ENCODE measurements around the gene MAML1.

MAML1 gene

GRCh38 chr5:179768326-179769085 lies 35.9 kb downstream of the MAML1 start:
- H3K4me3 ChIP-seq (ENCODE audit: low read length), result no peak overlapping the region
- TF ChIP-seq ZNF274 (IDR thresholded peaks at IDR 0.05; ENCODE audit: low read depth, low read length), result no peak

- no peak for TF ChIP-seq ZNF274 (IDR thresholded peaks at IDR 0.05; ENCODE audit: low read depth, low read length)
Observed at GRCh38 chr5:179769271-179769670, 36.6 kb downstream of the MAML1 start.

GRCh38 chr5:179769796-179770195 lies 37.2 kb downstream of the MAML1 start:
- no peak overlapping the region for H3K4me3 ChIP-seq (ENCODE audit: low read length)
- no peak for TF ChIP-seq ZNF274 (IDR thresholded peaks at IDR 0.05; ENCODE audit: low read depth, low read length)

More at GRCh38 chr5:179769271-179769670, 36.6 kb downstream of the MAML1 start:
- H3K4me3 ChIP-seq (ENCODE audit: low read length), result no peak overlapping the region

- no peak for TF ChIP-seq ZNF274 (IDR thresholded peaks at IDR 0.05; ENCODE audit: low read depth, low read length)
- H3K4me3 ChIP-seq (ENCODE audit: low read length), result no peak overlapping the region
Observed at GRCh38 chr5:179771311-179771895, 38.8 kb downstream of the MAML1 start.

- H3K4me3 ChIP-seq (ENCODE audit: low read length), result no peak overlapping the region
- TF ChIP-seq ZNF274 (IDR thresholded peaks at IDR 0.05; ENCODE audit: low read depth, low read length), result no peak
Observed at GRCh38 chr5:179772351-179772750, 39.7 kb downstream of the MAML1 start.

- H3K4me3 ChIP-seq (ENCODE audit: low read length), result no peak overlapping the region
- no peak for TF ChIP-seq ZNF274 (IDR thresholded peaks at IDR 0.05; ENCODE audit: low read depth, low read length)
Observed at GRCh38 chr5:179773686-179774040, 41.0 kb downstream of the MAML1 start.

GRCh38 chr5:179774442-179774841 lies 41.8 kb downstream of the MAML1 start:
- H3K4me3 ChIP-seq (ENCODE audit: low read length), result no peak overlapping the region
- no peak for TF ChIP-seq ZNF274 (IDR thresholded peaks at IDR 0.05; ENCODE audit: low read depth, low read length)

GRCh38 chr5:179776411-179776938 lies 43.9 kb downstream of the MAML1 start:
- no peak overlapping the region for H3K4me3 ChIP-seq (ENCODE audit: low read length)
- TF ChIP-seq ZNF274 (IDR thresholded peaks at IDR 0.05; ENCODE audit: low read depth, low read length), result no peak

- no peak overlapping the region for H3K4me3 ChIP-seq (ENCODE audit: low read length)
- no peak for TF ChIP-seq ZNF274 (IDR thresholded peaks at IDR 0.05; ENCODE audit: low read depth, low read length)
Observed at GRCh38 chr5:179777456-179777855, 44.8 kb downstream of the MAML1 start.

GRCh38 chr5:179777909-179778308 lies 45.3 kb downstream of the MAML1 start:
- no peak for TF ChIP-seq ZNF274 (IDR thresholded peaks at IDR 0.05; ENCODE audit: low read depth, low read length)
- no peak overlapping the region for H3K4me3 ChIP-seq (ENCODE audit: low read length)

GRCh38 chr5:179778591-179778990 lies 46.0 kb downstream of the MAML1 start:
- H3K4me3 ChIP-seq (ENCODE audit: low read length), result no peak overlapping the region
- TF ChIP-seq ZNF274 (IDR thresholded peaks at IDR 0.05; ENCODE audit: low read depth, low read length), result no peak

- no peak for TF ChIP-seq ZNF274 (IDR thresholded peaks at IDR 0.05; ENCODE audit: low read depth, low read length)
- H3K4me3 ChIP-seq (ENCODE audit: low read length), result no peak overlapping the region
Observed at GRCh38 chr5:179779826-179780225, 47.2 kb downstream of the MAML1 start.

GRCh38 chr5:179780362-179780761 lies 47.7 kb downstream of the MAML1 start:
- no peak for TF ChIP-seq ZNF274 (IDR thresholded peaks at IDR 0.05; ENCODE audit: low read depth, low read length)
- H3K4me3 ChIP-seq (ENCODE audit: low read length), result no peak overlapping the region

GRCh38 chr5:179781846-179782245 lies 49.2 kb downstream of the MAML1 start:
- no peak for TF ChIP-seq ZNF274 (IDR thresholded peaks at IDR 0.05; ENCODE audit: low read depth, low read length)
- no peak overlapping the region for H3K4me3 ChIP-seq (ENCODE audit: low read length)

- no peak for TF ChIP-seq ZNF274 (IDR thresholded peaks at IDR 0.05; ENCODE audit: low read depth, low read length)
Observed at GRCh38 chr5:179783128-179783527, 50.5 kb downstream of the MAML1 start.

More at GRCh38 chr5:179783128-179783527, 50.5 kb downstream of the MAML1 start:
- H3K4me3 ChIP-seq (ENCODE audit: low read length), result no peak overlapping the region

Data from GM08714 (cell line).